ENCODE data around the gene TDRD15. TPM values are rescaled to one million over a fixed set of nuclear protein-coding genes. Genes with fewer than 3 reads are reported as not detected.

The TDRD15 gene
- total RNA-seq, 1 experiment from 2014 or later = not detected

DNA sequence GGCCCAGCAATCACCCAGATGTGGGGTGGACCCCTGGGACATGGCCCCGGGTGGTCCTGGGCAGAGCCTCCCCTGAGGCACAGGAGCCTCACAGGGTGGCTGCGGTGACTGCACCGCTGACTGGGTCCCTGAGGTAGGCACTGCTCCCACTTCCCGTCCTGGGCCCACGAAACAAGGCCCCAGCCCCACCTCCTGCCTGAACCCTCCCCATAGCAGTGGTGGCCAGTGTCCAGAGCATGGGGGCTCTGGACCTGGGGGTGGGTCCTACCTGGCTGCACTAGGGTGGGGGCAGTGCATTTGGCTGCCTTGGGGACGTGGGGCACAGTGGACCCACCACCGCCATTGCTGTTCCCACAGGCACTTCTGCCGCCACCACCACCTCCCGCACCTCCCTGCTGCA, 39.4 kb downstream of the TDRD15 start:
- no peak overlapping the region for H3K27ac Mint-ChIP-seq (ENCODE audit: low read depth, unreplicated experiment)

DNA sequence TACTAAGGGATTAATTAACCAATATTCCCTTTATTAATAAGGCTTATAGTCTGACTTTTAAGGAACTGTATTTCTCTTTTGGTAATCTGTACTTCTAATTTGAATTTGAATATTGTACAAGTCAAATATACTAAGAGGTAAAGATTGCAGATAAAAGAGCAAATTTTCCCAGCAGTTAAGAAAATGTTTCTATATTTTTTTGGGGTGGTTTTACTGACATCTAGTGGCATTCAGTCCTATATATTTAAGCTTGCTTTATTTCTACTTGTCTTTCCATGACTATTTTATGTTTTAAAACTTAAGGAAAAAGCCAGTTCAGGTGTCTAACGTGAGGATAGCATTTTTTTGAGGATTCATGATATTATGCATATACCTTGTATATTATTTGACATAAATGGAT, 41.6 kb downstream of the TDRD15 start:
- no peak for DNase-seq (ENCODE audit: unreplicated experiment)
- no TSS peak for BruUV-seq (replicated peaks)
- Mint-ChIP-seq H3K4me1 (ENCODE audit: insufficient read depth, unreplicated experiment) (no peaks in the 10 kb centered on the region), H3K27ac (ENCODE audit: low read depth, unreplicated experiment) (no peak overlapping the region), H3K27me3 (ENCODE audit: insufficient read depth, unreplicated experiment) (peaks cover 21% of the 10 kb centered on the region), H3K4me3 (ENCODE audit: unreplicated experiment) (no peak overlapping the region), H3K9me3 (ENCODE audit: unreplicated experiment) (no peaks in the 10 kb centered on the region), H3K36me3 (ENCODE audit: insufficient read depth, unreplicated experiment) (no peaks in the 10 kb centered on the region)
- ChIA-PET CTCF (interaction anchor here (1.1 to 3.2 kb wide), 3 partner anchors 48 to 504 kb away, joined by 4 to 13 read pairs (median 12); no protein-coding TSS in a partner anchor), POLR2A (no interaction called here)
- intact Hi-C loops (cut with micrococcal nuclease) = loop anchor here (1.0 to 2.0 kb wide), 2 partner anchors 123 to 505 kb away; no protein-coding TSS in a partner anchor
- TF ChIP-seq, protein P1, sequence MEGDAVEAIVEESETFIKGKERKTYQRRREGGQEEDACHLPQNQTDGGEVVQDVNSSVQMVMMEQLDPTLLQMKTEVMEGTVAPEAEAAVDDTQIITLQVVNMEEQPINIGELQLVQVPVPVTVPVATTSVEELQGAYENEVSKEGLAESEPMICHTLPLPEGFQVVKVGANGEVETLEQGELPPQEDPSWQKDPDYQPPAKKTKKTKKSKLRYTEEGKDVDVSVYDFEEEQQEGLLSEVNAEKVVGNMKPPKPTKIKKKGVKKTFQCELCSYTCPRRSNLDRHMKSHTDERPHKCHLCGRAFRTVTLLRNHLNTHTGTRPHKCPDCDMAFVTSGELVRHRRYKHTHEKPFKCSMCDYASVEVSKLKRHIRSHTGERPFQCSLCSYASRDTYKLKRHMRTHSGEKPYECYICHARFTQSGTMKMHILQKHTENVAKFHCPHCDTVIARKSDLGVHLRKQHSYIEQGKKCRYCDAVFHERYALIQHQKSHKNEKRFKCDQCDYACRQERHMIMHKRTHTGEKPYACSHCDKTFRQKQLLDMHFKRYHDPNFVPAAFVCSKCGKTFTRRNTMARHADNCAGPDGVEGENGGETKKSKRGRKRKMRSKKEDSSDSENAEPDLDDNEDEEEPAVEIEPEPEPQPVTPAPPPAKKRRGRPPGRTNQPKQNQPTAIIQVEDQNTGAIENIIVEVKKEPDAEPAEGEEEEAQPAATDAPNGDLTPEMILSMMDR (IDR thresholded peaks at IDR 0.05; ENCODE audit: unreplicated experiment) = peak; percentile 21

More for the DNA sequence above, 39.4 kb downstream of the TDRD15 start:
- Mint-ChIP-seq H3K9me3 (ENCODE audit: unreplicated experiment) (no peaks in the 10 kb centered on the region), H3K27me3 (ENCODE audit: insufficient read depth, unreplicated experiment) (peaks cover 37% of the 10 kb centered on the region), H3K36me3 (ENCODE audit: insufficient read depth, unreplicated experiment) (no peaks in the 10 kb centered on the region), H3K4me1 (ENCODE audit: insufficient read depth, unreplicated experiment) (no peaks in the 10 kb centered on the region), H3K4me3 (ENCODE audit: unreplicated experiment) (no peak overlapping the region)
- ChIA-PET POLR2A (no interaction called here), CTCF (interaction anchor here (0.6 kb wide), 1 partner anchor 728 kb away, joined by 3 read pairs; no protein-coding TSS in a partner anchor)
- TF ChIP-seq, protein P1 (IDR thresholded peaks at IDR 0.05; ENCODE audit: unreplicated experiment) = no peak
- DNase-seq (ENCODE audit: unreplicated experiment) = no peak
- intact Hi-C loops (cut with micrococcal nuclease) = no loop called here
- BruUV-seq (replicated peaks) = no TSS peak

DNA sequence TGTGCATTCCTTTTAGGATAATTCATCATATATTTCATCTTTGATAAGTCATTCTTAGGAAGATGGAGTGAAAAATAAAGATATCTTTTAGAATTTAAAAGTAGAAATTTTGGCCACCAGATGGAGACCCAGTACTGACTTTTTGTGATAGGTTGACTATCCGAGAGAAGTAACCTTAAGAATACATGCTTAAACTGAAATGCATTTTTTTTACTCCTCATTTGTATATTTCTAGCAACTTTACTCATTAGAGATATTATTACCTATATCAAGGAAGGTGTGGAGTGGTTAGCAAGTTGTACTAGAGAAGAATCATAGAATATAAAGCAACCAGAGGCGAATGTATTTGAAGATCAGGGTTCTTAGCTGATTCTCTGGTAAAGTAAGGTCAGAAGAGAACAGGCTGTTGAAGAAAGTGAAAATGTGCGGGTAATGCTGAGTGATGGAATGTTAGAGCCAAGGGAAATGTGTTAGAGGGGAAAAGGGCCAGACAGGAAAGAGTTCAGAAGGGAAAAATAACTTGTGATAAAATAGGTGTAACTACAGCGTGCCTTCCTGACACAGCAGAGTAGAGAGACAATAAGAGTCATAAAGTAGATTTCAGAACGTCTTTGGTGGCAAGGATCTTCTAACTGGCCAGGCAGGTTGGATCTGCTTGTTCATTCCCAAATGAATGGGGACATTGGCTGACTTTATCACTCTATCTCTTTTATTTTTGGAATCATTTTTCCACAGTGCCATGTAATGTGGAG, 52.3 kb downstream of the TDRD15 start:
- H3K4me3 Mint-ChIP-seq (ENCODE audit: unreplicated experiment) = no peak overlapping the region
- no TSS peak for BruUV-seq (replicated peaks)
- H3K9me3 Mint-ChIP-seq (ENCODE audit: unreplicated experiment) = no peaks in the 10 kb centered on the region
- H3K36me3 Mint-ChIP-seq (ENCODE audit: insufficient read depth, unreplicated experiment) = no peaks in the 10 kb centered on the region
- no peak overlapping the region for H3K27ac Mint-ChIP-seq (ENCODE audit: low read depth, unreplicated experiment)
- no peaks in the 10 kb centered on the region for H3K4me1 Mint-ChIP-seq (ENCODE audit: insufficient read depth, unreplicated experiment)
- intact Hi-C loops (cut with micrococcal nuclease) = loop anchor here (1.0 to 5.0 kb wide), 2 partner anchors 141 to 221 kb away; no protein-coding TSS in a partner anchor
- no peak for DNase-seq (ENCODE audit: unreplicated experiment)
- H3K27me3 Mint-ChIP-seq (ENCODE audit: insufficient read depth, unreplicated experiment) = peaks cover 71% of the 10 kb centered on the region
- POLR2A ChIA-PET = no interaction called here
- CTCF ChIA-PET = interaction anchor here (0.6 to 1.2 kb wide), 3 partner anchors 15 to 358 kb away, joined by 3 to 5 read pairs (median 5); no protein-coding TSS in a partner anchor
- TF ChIP-seq, protein P1 (IDR thresholded peaks at IDR 0.05; ENCODE audit: unreplicated experiment) = peak; percentile 37

DNA sequence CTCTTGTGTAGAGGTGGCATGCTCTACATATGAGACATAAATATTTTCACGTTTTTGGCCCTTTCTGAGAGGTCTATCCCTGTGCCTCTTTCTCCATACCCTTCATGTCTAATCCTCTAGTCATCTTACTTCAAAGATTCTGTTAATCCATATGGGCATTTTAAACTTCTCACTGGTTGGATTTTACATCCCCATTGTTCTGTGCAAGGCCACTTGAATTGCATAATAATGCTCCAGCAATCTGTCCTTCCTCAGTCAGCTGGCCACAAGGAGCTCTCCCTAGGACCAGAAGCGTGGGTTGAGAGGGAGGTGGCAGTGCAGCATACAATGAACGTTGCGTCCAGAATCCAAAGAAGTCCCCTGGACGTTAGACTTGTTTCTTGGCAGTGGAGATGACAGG, 58.2 kb downstream of the TDRD15 start:
- Mint-ChIP-seq H3K27me3 (ENCODE audit: insufficient read depth, unreplicated experiment) (peaks cover 55% of the 10 kb centered on the region), H3K9me3 (ENCODE audit: unreplicated experiment) (no peaks in the 10 kb centered on the region), H3K4me3 (ENCODE audit: unreplicated experiment) (no peak overlapping the region), H3K36me3 (ENCODE audit: insufficient read depth, unreplicated experiment) (no peaks in the 10 kb centered on the region), H3K27ac (ENCODE audit: low read depth, unreplicated experiment) (no peak overlapping the region), H3K4me1 (ENCODE audit: insufficient read depth, unreplicated experiment) (no peaks in the 10 kb centered on the region)
- intact Hi-C loops (cut with micrococcal nuclease) = no loop called here
- TF ChIP-seq, protein P1 (IDR thresholded peaks at IDR 0.05; ENCODE audit: unreplicated experiment) = no peak
- CTCF ChIA-PET = no interaction called here
- DNase-seq (ENCODE audit: unreplicated experiment) = no peak
- POLR2A ChIA-PET = no interaction called here
- BruUV-seq (replicated peaks) = no TSS peak
